Activated CD8-positive, alpha-beta memory T cell treated with anti-CD3 and anti-CD28 coated beads, Interleukin-2, amount 50 U/mL, for 48 hours (primary cell): ENCODE measurements around the gene DKK2.

Experiments
- DNase-seq: peaks from one replicate; pipeline ENCODE4 v3.0.0-alpha.2; 2020

The DKK2 gene

GRCh38 chr4:106907216-106907615 lies 128.9 kb downstream of the DKK2 start:
- DNase-seq = no peak

DNA sequence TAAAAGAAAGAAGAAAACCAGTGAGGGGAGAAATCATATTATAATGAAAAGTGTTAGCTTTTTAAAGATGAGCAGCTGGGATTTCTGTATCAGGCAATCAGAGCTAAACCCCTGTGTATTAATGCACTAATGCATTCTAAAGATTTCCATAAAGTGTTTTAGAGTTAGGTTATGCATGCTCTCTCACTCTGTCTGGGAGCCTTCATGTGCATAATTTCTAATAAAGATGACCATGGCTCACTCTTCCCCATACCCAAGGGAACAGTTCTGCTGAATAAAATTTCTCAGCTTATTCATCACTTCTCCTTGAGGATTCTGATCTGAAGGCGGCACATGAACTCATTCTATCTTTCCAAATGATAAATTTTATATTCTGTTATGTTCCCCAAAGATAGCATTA lies 129.4 kb downstream of the DKK2 start:
- no peak for DNase-seq

DNA sequence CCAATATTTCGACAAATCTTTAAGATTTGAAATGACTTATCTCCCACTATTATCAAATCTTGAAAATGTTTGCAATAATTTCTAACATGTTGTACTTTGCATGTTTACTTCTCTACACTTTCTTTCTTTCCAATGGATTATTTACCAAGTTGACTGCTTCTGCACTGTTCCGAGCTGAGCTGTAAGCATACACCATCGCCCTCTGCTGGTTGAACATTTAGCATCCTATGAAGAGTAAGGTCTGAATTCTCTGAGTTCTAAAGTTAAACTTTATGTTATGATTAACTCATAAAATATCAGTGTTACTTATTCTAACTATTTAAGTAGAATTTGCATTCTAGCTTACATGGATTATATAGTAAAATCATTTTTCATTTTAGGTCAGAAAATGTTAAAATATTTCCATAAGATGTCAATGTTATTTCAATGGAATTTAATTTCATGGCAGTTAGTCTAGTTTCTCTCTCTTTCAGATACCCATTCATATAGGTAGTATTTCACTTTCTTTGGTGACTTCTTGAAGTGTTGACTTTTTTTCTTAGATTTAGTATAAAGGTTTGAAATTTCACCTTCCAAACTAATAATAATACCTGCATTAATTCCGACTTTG lies 137.4 kb downstream of the DKK2 start:
- no peak for DNase-seq

- no peak for DNase-seq
Observed at GRCh38 chr4:106893903-106894302, 142.2 kb downstream of the DKK2 start.

GRCh38 chr4:106893395-106893881 lies 142.7 kb downstream of the DKK2 start:
- no peak for DNase-seq

DNA sequence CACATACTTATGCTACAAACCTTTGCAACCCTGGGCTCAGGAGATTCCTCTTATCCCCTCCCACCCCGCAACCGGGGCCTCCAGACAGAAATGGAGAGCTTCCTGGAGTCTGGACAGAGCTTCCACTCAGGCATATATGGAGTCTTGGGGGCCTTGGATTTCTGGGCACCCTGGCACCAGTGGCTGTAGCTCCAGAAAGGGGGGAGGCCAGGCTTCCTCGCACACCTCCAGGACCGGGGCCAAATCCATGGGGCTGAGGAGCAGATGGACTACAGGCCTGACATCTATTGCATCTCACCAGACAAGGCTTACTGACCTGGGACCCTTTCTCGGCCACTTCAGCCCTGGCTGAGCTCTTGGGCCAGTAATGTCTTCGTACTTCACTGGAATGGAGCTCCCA lies 143.3 kb downstream of the DKK2 start:
- DNase-seq = no peak

DNA sequence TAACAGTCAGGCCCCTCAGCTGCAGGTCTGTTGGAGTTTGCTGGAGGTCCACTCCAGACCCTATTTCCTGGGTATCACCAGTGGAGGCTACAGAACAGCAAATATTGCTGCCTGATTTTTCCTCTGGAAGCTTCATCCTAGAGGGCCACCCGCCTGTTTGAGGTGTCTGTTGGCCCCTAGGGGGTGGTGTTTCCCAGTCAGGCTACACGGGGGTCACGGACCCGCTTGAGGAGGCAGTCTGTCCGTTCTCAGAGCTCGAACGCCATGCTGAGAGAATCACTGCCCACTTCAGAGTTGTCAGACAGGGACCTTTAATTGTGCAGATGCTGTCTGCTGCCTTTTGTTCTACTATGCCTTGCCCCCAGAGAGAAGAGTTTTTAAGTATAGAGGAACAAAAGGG lies 160.8 kb downstream of the DKK2 start:
- DNase-seq = no peak
